Ascending aorta (tissue), 2 donors: ENCODE data around the gene MAP3K5. TPM values are rescaled to one million over a fixed set of nuclear protein-coding genes. Genes with fewer than 3 reads are reported as not detected.
A peak's percentile ranks its signal among the peaks of the same experiment; 100 is the strongest.

Source experiments
- DNase-seq, 2 donors: peaks; one replicate each; pipeline ENCODE4 v3.0.0-alpha.2; 2019; ENCODE audit warnings: low spot score in 2 of 2
- H3K27ac ChIP-seq, 2 donors: fragments of 200-600 bp; sonication (generic); one replicate each; pipeline ENCODE4 v1.5.1; 2016 to 2017; ENCODE audit warnings: mild to moderate bottlenecking in 1 of 2
- H3K27me3 ChIP-seq: fragments of 200-600 bp; sonication (generic); one replicate; pipeline ENCODE4 v1.5.1; 2017
- H3K36me3 ChIP-seq, 2 donors: fragments of 200-600 bp; sonication (generic); one replicate each; pipeline ENCODE4 v1.5.1; 2016
- H3K4me1 ChIP-seq, 2 donors: fragments of 200-600 bp; sonication (generic); one replicate each; pipeline ENCODE4 v1.5.1; 2016 to 2017; ENCODE audit warnings: mild to moderate bottlenecking in 1 of 2
- H3K4me3 ChIP-seq, 2 donors: fragments of 200-600 bp; sonication (generic); one replicate each; pipeline ENCODE4 v1.5.1; 2016 to 2017; ENCODE audit warnings: mild to moderate bottlenecking in 1 of 2
- H3K9me3 ChIP-seq, 2 donors: fragments of 200-600 bp; sonication (generic); one replicate each; pipeline ENCODE4 v1.5.1; 2016
- CTCF ChIP-seq, 3 experiments: fragments of 200-600 bp in 2 of 3; fragments of 450-650 bp in 1 of 3; sonication (generic) in 2 of 3; IDR thresholded peaks; one replicate each; pipeline ENCODE4 v1.5.1; 2016 to 2019; ENCODE audit warnings: antibody characterized with exemption in 3 of 3, mild to moderate bottlenecking in 1 of 3, moderate library complexity in 1 of 3
- intact Hi-C: fragments of 100-400 bp; cut with DNase I; formaldehyde crosslinking; loops from one replicate; pipeline ENCODE4 v1.15.1; 2023
- total RNA-seq: library from RNA; depleted of rRNA; stranded (reverse); fragments of >200 nt; gene quantifications from one replicate; pipeline ENCODE4 v1.1.0, GENCODE V29; 2016

MAP3K5 gene
- total RNA-seq, 1 donor from 2014 or later = 40.9 TPM

GRCh38 chr6:136611133-136611532 lies 181.1 kb downstream of the MAP3K5 start:
- no peak for DNase-seq

GRCh38 chr6:136609873-136610706 lies 182.2 kb downstream of the MAP3K5 start:
- H3K27ac ChIP-seq = peak overlapping the region; percentile 79 to 87
- DNase-seq = peak; percentile 51 to 91
- peaks cover 8 to 20% of the 10 kb centered on the region in 2 donors for H3K4me1 ChIP-seq
- intact Hi-C loops = loop anchor here (1.0 to 2.0 kb wide), 3 partner anchors 15 to 35 kb away; no protein-coding TSS in a partner anchor
- TF ChIP-seq CTCF (IDR thresholded peaks at IDR 0.05) = no peak
- H3K36me3 ChIP-seq = peaks cover 3 to 10% of the 10 kb centered on the region in 2 donors
- no peaks in the 10 kb centered on the region for H3K27me3 ChIP-seq
- no peak overlapping the region for H3K4me3 ChIP-seq
- H3K9me3 ChIP-seq = no peaks in the 10 kb centered on the region

More at GRCh38 chr6:136611133-136611532, 181.1 kb downstream of the MAP3K5 start:
- no peak for TF ChIP-seq CTCF (IDR thresholded peaks at IDR 0.05)
- Histone ChIP-seq H3K4me3 (no peak overlapping the region), H3K27me3 (no peaks in the 10 kb centered on the region), H3K4me1 (peaks cover 8 to 20% of the 10 kb centered on the region in 2 donors), H3K27ac (peak overlapping the region in 1 of 2 donors; percentile 79), H3K36me3 (peaks cover 0 to 7% of the 10 kb centered on the region in 2 donors), H3K9me3 (no peaks in the 10 kb centered on the region)
- intact Hi-C loops = loop anchor here (2.0 kb wide), 1 partner anchor 34 kb away; no protein-coding TSS in a partner anchor

GRCh38 chr6:136608991-136609390 lies 183.3 kb downstream of the MAP3K5 start:
- Histone ChIP-seq H3K36me3 (peaks cover 6 to 12% of the 10 kb centered on the region in 2 donors), H3K4me1 (peaks cover 8 to 20% of the 10 kb centered on the region in 2 donors), H3K27me3 (no peaks in the 10 kb centered on the region), H3K9me3 (no peaks in the 10 kb centered on the region), H3K4me3 (no peak overlapping the region), H3K27ac (peak overlapping the region; percentile 79 to 87)
- TF ChIP-seq CTCF (IDR thresholded peaks at IDR 0.05) = no peak
- DNase-seq = no peak
- intact Hi-C loops = loop anchor here (1.0 to 2.0 kb wide), 2 partner anchors 14 to 183 kb away; partner anchors contain the start of gene MAP3K5

- Histone ChIP-seq H3K27ac (peak overlapping the region; percentile 79 to 87), H3K27me3 (no peaks in the 10 kb centered on the region), H3K4me3 (no peak overlapping the region), H3K36me3 (peaks cover 6 to 18% of the 10 kb centered on the region in 2 donors), H3K4me1 (peaks cover 8 to 20% of the 10 kb centered on the region in 2 donors), H3K9me3 (no peaks in the 10 kb centered on the region)
- DNase-seq = peak in 1 of 2 donors; percentile 84
- TF ChIP-seq CTCF (IDR thresholded peaks at IDR 0.05) = peak; percentile 60 to 76 (median 68)
- intact Hi-C loops = loop anchor here (1.0 to 2.0 kb wide), 3 partner anchors 13 to 615 kb away; partner anchors contain the start of gene MAP3K5
Measured at GRCh38 chr6:136607932-136608772, 184.1 kb downstream of the MAP3K5 start.

GRCh38 chr6:136607204-136607931 lies 184.9 kb downstream of the MAP3K5 start:
- DNase-seq = no peak
- TF ChIP-seq CTCF (IDR thresholded peaks at IDR 0.05) = no peak
- intact Hi-C loops = loop anchor here (2.0 kb wide), 1 partner anchor 615 kb away; no protein-coding TSS in a partner anchor
- H3K27ac ChIP-seq = peak overlapping the region in 1 of 2 donors; percentile 79
- peaks cover 8 to 22% of the 10 kb centered on the region in 2 donors for H3K4me1 ChIP-seq
- no peak overlapping the region for H3K4me3 ChIP-seq
- H3K27me3 ChIP-seq = no peaks in the 10 kb centered on the region
- H3K9me3 ChIP-seq = no peaks in the 10 kb centered on the region
- H3K36me3 ChIP-seq = peaks cover 6 to 11% of the 10 kb centered on the region in 2 donors
